BE2C (cell line): ENCODE data around the gene MKRN2OS.

Experiments used
- DNase-seq: peaks from one replicate; pipeline ENCODE4 v3.0.0-alpha.2; 2020
- H3K27me3 ChIP-seq: fragments of 250-450 bp; sonication (Bioruptor Pico); 2 replicates; pipeline ENCODE4 v1.5.1; 2020; ENCODE audit warnings: mild to moderate bottlenecking
- H3K36me3 ChIP-seq: fragments of 250-450 bp; sonication (Bioruptor Pico); 2 replicates; pipeline ENCODE4 v1.5.1; 2020; ENCODE audit warnings: mild to moderate bottlenecking
- H3K4me1 ChIP-seq: fragments of 250-450 bp; sonication (Bioruptor Pico); 2 replicates; pipeline ENCODE4 v1.5.1; 2020
- H3K4me3 ChIP-seq: 2 replicates; pipeline ENCODE4 v1.5.1; 2011; ENCODE audit warnings: low read depth, low read length
- H3K9me3 ChIP-seq: fragments of 250-450 bp; sonication (Bioruptor Pico); 2 replicates; pipeline ENCODE4 v1.5.1; 2020
- CTCF ChIP-seq: IDR thresholded peaks from 2 replicates; pipeline ENCODE4 v1.5.1; 2012; ENCODE audit warnings: mild to moderate bottlenecking, low read depth, low read length

Gene MKRN2OS

GRCh38 chr3:12507591-12508281 lies 37.6 kb downstream of the MKRN2OS start:
- no peak for TF ChIP-seq CTCF
- Histone ChIP-seq H3K4me1 (peaks cover 10% of the 10 kb centered on the region), H3K4me3 (no peak overlapping the region), H3K36me3 (peaks cover 4% of the 10 kb centered on the region; the same call in 1 of the 2 replicates), H3K9me3 (no peaks in the 10 kb centered on the region), H3K27me3 (no peaks in the 10 kb centered on the region)
- peak; percentile 40 for DNase-seq

GRCh38 chr3:12506201-12506709 lies 39.0 kb downstream of the MKRN2OS start:
- Histone ChIP-seq H3K4me3 (no peak overlapping the region), H3K27me3 (no peaks in the 10 kb centered on the region), H3K9me3 (no peaks in the 10 kb centered on the region), H3K4me1 (peaks cover 4% of the 10 kb centered on the region; the same call in 1 of the 2 replicates), H3K36me3 (peaks cover 7% of the 10 kb centered on the region; the same call in 1 of the 2 replicates)
- TF ChIP-seq CTCF = no peak
- no peak for DNase-seq

GRCh38 chr3:12503126-12503957 lies 42.0 kb downstream of the MKRN2OS start:
- Histone ChIP-seq H3K27me3 (no peaks in the 10 kb centered on the region), H3K4me3 (no peak overlapping the region), H3K9me3 (no peaks in the 10 kb centered on the region), H3K4me1 (peaks cover 4% of the 10 kb centered on the region; the same call in 1 of the 2 replicates), H3K36me3 (peaks cover 12% of the 10 kb centered on the region)
- DNase-seq = no peak
- no peak for TF ChIP-seq CTCF

- Histone ChIP-seq H3K4me3 (no peak overlapping the region), H3K9me3 (no peaks in the 10 kb centered on the region), H3K36me3 (peaks cover 18% of the 10 kb centered on the region), H3K4me1 (no peaks in the 10 kb centered on the region), H3K27me3 (no peaks in the 10 kb centered on the region)
- no peak for DNase-seq
- no peak for TF ChIP-seq CTCF
Measured at GRCh38 chr3:12501360-12502020, 43.8 kb downstream of the MKRN2OS start.

- no peaks in the 10 kb centered on the region for H3K9me3 ChIP-seq
- no peak for DNase-seq
- no peak for TF ChIP-seq CTCF
- H3K4me1 ChIP-seq = no peaks in the 10 kb centered on the region
- H3K27me3 ChIP-seq = no peaks in the 10 kb centered on the region
- H3K36me3 ChIP-seq = peaks cover 19% of the 10 kb centered on the region
- H3K4me3 ChIP-seq = no peak overlapping the region
Measured at GRCh38 chr3:12499474-12499873, 45.8 kb downstream of the MKRN2OS start.
